A549 treated with AZD9567 at 1 μM for 4 hours (cell line): ENCODE results near the gene MISP. TPM values are rescaled to one million over a fixed set of nuclear protein-coding genes. Genes with fewer than 3 reads are reported as not detected.

Source experiments
- total RNA-seq: library from RNA; stranded (reverse); fragments of 200-300 nt; extraction: Qiagen RNA extraction; gene quantifications from 5 replicates; pipeline ENCODE4 v1.2.3, GENCODE V29; 2022; ENCODE audit not compliant: insufficient read depth

Gene MISP, protein sequence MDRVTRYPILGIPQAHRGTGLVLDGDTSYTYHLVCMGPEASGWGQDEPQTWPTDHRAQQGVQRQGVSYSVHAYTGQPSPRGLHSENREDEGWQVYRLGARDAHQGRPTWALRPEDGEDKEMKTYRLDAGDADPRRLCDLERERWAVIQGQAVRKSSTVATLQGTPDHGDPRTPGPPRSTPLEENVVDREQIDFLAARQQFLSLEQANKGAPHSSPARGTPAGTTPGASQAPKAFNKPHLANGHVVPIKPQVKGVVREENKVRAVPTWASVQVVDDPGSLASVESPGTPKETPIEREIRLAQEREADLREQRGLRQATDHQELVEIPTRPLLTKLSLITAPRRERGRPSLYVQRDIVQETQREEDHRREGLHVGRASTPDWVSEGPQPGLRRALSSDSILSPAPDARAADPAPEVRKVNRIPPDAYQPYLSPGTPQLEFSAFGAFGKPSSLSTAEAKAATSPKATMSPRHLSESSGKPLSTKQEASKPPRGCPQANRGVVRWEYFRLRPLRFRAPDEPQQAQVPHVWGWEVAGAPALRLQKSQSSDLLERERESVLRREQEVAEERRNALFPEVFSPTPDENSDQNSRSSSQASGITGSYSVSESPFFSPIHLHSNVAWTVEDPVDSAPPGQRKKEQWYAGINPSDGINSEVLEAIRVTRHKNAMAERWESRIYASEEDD
- total RNA-seq = 63.4 to 77.5 TPM (median 76.5 TPM) in 5 replicates

DNA sequence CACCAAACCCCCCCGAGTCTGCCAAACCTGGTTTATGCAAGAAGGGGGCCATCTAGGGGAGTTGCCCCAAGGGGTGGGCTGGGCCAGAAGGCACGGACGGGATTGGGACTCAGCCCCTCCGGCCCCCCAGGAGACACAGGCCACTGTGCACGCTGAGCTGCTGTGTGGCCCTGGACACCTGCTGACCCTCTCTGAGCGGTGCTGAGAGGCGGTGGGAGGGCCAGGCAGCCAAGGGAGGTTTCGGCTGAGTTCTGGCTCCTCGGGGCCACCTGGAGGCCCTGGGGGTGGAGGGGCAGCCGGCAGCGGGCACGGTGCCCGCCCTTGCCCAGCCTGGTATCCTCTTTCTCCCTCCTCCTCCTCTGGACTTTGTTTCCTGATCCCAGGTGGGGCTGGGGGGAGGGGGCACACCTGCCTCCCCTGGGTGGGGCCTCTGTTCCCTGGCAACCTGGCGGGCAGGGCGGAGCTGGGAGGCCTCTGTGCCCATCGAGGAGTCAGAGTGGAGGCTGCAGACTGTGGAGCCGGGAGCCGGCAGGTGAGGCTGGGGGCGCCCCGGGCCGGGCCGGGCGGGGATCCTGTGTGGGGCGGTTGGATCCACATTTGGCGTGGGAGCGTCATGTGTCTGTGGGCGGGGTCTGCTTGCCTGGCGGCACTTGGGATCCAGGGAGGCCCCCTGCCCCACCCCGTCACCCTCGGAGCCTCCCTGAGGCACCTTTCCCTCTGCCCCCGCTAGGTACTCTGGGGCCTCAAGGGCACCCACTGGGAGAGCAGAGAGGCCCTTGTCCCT lies at the start of gene MISP:
TSS of gene MISP (plus strand) at position 473 of the 784 bp plus-strand sequence. CDS start 5,835 bp downstream, outside the sequence.

GRCh38 chr19:708154-709143 lies 42.5 kb upstream of the MISP start, which contains the start of gene PALM:
Gene PALM (plus strand): TSS chr19:708935. CDS start chr19:709147, 212 bp downstream.

DNA sequence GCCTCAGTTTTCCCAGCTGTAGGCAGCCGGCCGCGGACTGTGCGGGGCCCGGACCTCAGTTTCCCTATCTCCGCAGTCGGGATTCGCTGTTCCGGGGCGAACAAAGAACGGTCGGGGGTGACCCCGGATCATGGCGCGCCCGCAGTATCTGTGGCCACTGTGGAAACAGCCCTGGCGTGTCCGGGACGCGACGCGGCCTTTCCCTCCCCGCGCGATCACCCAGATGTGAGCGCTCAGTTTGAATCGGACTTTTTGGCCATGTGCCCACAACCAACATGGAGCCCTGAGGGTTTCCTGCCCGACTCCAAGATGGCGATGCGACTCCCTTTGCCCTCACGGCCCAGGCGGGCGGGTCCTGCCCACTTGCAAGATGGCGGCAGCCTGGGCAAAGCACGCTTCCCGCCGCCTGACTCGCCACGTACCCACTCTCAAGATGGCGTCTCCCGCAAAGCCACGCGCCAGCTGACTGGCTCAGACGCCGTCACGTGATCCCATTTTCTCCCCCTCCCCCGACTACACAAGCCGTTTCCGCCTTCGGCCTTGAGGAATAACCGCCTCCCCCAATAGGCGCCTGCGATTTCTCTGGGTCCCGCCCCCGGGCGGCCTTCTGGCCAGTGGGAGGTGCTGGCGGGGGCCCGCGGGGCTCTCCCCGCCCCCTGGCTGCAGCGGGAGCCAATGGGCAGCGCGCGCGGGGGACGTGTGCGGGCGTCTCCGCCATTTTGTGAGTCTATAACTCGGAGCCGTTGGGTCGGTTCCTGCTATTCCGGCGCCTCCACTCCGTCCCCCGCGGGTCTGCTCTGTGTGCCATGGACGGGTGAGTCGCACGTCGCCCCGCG lies 46.0 kb downstream of the MISP start, which contains the start of gene PTBP1:
TSS of gene PTBP1 (plus strand) at position 761 of the 836 bp plus-strand sequence. CDS start at position 807, 46 bp downstream.

Other genes starting within 250 kb of the MISP start
- 14.2 to 17.3 TPM (median 16.0 TPM) in 5 replicates for gene TPGS1, start 243.6 kb upstream of the MISP start, total RNA-seq
- gene CDC34, start 219.4 kb upstream of the MISP start, total RNA-seq = 71.1 to 97.1 TPM (median 96.7 TPM) in 5 replicates
- gene GZMM, start 207.1 kb upstream of the MISP start, total RNA-seq = 0.26 to 0.62 TPM (median 0.32 TPM) in 4 of 5 replicates, not detected in the other
- 672 to 739 TPM (median 723 TPM) in 5 replicates for gene BSG, start 178.5 kb upstream of the MISP start, total RNA-seq
- gene HCN2, start 161.2 kb upstream of the MISP start, total RNA-seq = 26.8 to 36.7 TPM (median 34.9 TPM) in 5 replicates
- gene POLRMT, start 117.6 kb upstream of the MISP start, total RNA-seq = 79.2 to 97.4 TPM (median 83.6 TPM) in 5 replicates
- 0.58 to 0.97 TPM (median 0.78 TPM) in 4 of 5 replicates, not detected in the other for gene FGF22, start 111.2 kb upstream of the MISP start, total RNA-seq
- 63.5 to 73.3 TPM (median 72.5 TPM) in 5 replicates for gene RNF126, start 87.9 kb upstream of the MISP start, total RNA-seq
- gene FSTL3, start 74.7 kb upstream of the MISP start, total RNA-seq = 198 to 279 TPM (median 261 TPM) in 5 replicates
- 0.10 to 0.32 TPM (median 0.13 TPM) in 3 of 5 replicates, not detected in the others for gene PRSS57, start 55.7 kb upstream of the MISP start, total RNA-seq
- gene PALM, start 42.2 kb upstream of the MISP start, total RNA-seq = 6.7 to 14.2 TPM (median 12.8 TPM) in 5 replicates
- 220 to 256 TPM (median 229 TPM) in 5 replicates for gene PTBP1, start 46.3 kb downstream of the MISP start, total RNA-seq
- 2.9 to 4.8 TPM (median 4.2 TPM) in 5 replicates for gene PLPPR3, start 70.8 kb downstream of the MISP start, total RNA-seq
- gene AZU1, start 76.7 kb downstream of the MISP start, total RNA-seq = 0.22 to 0.41 TPM (median 0.27 TPM) in 4 of 5 replicates, not detected in the other
- 0.20 to 0.55 TPM (median 0.32 TPM) in 4 of 5 replicates, not detected in the other for gene PRTN3, start 89.9 kb downstream of the MISP start, total RNA-seq
- 0.09 to 0.18 TPM (median 0.12 TPM) in 4 of 5 replicates, not detected in the other for gene ELANE, start 101.2 kb downstream of the MISP start, total RNA-seq
- gene CFD, start 108.6 kb downstream of the MISP start, total RNA-seq = 19.2 to 25.8 TPM (median 23.5 TPM) in 5 replicates
- gene MED16, start 142.1 kb downstream of the MISP start, total RNA-seq = 16.3 to 22.4 TPM (median 19.0 TPM) in 5 replicates
- gene RNU6-9, start 142.4 kb downstream of the MISP start, total RNA-seq = not detected in 5 replicates
- 20.0 to 43.9 TPM (median 40.6 TPM) in 5 replicates for gene R3HDM4, start 162.1 kb downstream of the MISP start, total RNA-seq
- 0.28 to 0.65 TPM (median 0.43 TPM) in 4 of 5 replicates, not detected in the other for gene KISS1R, start 166.2 kb downstream of the MISP start, total RNA-seq
- gene ARID3A, start 174.9 kb downstream of the MISP start, total RNA-seq = 3.2 to 5.1 TPM (median 3.9 TPM) in 5 replicates
- 45.2 to 72.8 TPM (median 66.3 TPM) in 5 replicates for gene WDR18, start 233.2 kb downstream of the MISP start, total RNA-seq
- 2.0 to 3.7 TPM (median 3.3 TPM) in 4 of 5 replicates, not detected in the other for gene GRIN3B, start 249.3 kb downstream of the MISP start, total RNA-seq